BJ (cell line): Measurements from ENCODE around the gene ITGB4. TPM values are rescaled to one million over a fixed set of nuclear protein-coding genes. Genes with fewer than 3 reads are reported as not detected.

ENCODE experiments used
- CTCF ChIA-PET: fragments of 350-600 bp; formaldehyde crosslinking; extraction: SDS; loops from one replicate; lab custom pipeline; 2021; ENCODE audit warnings: antibody characterized with exemption, inconsistent platforms; lab: Yijun Ruan, JAX
- POLR2A ChIA-PET: fragments of 300-600 bp; sonication (Branson Sonifier 250); formaldehyde crosslinking; extraction: SDS; loops from one replicate; lab custom pipeline; 2021; ENCODE audit warnings: antibody characterized with exemption; lab: Charles Lee
- DNase-seq: peaks from one replicate; pipeline ENCODE4 v3.0.0-alpha.2; 2011; ENCODE audit warnings: low read depth
- H3K27me3 ChIP-seq: 2 replicates; pipeline ENCODE4 v1.6.0; 2011; ENCODE audit warnings: low read length; ENCODE audit not compliant: control insufficient read depth, insufficient read depth
- H3K36me3 ChIP-seq: 2 replicates; pipeline ENCODE4 v1.5.1; 2011; ENCODE audit warnings: low read length; ENCODE audit not compliant: control insufficient read depth, insufficient read depth
- H3K4me3 ChIP-seq: 2 replicates; pipeline ENCODE4 v1.5.1; 2011; ENCODE audit warnings: low read depth, mild to moderate bottlenecking, control low read depth, low read length
- CTCF ChIP-seq: IDR thresholded peaks from 2 replicates; pipeline ENCODE4 v1.5.1; 2011; ENCODE audit warnings: low read depth, mild to moderate bottlenecking, control low read depth, inconsistent platforms, low read length, moderate library complexity; ENCODE audit not compliant: insufficient read depth
- polyA plus RNA-seq: library from polyadenylated mRNA; depleted of rRNA; stranded (reverse); fragments of >200 nt; gene quantifications from 2 replicates; pipeline ENCODE4 v1.2.3, GENCODE V29; 2011; rRNA removed

The ITGB4 gene
- polyA plus RNA-seq, 1 experiment = 2.3 TPM

GRCh38 chr17:75806822-75807500 is 85.7 kb downstream of the ITGB4 start:
- Histone ChIP-seq H3K27me3 (no peaks in the 10 kb centered on the region), H3K4me3 (no peak overlapping the region), H3K36me3 (peaks cover 7% of the 10 kb centered on the region; the same call in 1 of the 2 replicates)
- ChIA-PET CTCF (interaction anchor here (1.5 kb wide), 1 partner anchor 23 kb away, joined by 4 read pairs; no protein-coding TSS in a partner anchor), POLR2A (no interaction called here)
- TF ChIP-seq CTCF = no peak
- no peak for DNase-seq

Other genes with a start within 250 kb of the ITGB4 start
- 2.3 and 4.8 TPM in 2 replicates for gene CASKIN2, start 205.9 kb upstream of the ITGB4 start, polyA plus RNA-seq
- 12.8 and 17.9 TPM in 2 replicates for gene TSEN54, start 204.9 kb upstream of the ITGB4 start, polyA plus RNA-seq
- gene LLGL2, start 195.8 kb upstream of the ITGB4 start, polyA plus RNA-seq = 0.97 and 1.6 TPM in 2 replicates
- 0.72 and 1.3 TPM in 2 replicates for gene MYO15B, start 133.7 kb upstream of the ITGB4 start, polyA plus RNA-seq
- gene SMIM5, start 88.0 kb upstream of the ITGB4 start, polyA plus RNA-seq = 0.10 TPM in 1 of 2 replicates, not detected in the other
- gene RECQL5, start 54.3 kb upstream of the ITGB4 start, polyA plus RNA-seq = 8.2 and 14.2 TPM in 2 replicates
- 65.3 and 84.8 TPM in 2 replicates for gene SAP30BP, start 54.1 kb upstream of the ITGB4 start, polyA plus RNA-seq
- gene GALK1, start 43.7 kb downstream of the ITGB4 start, polyA plus RNA-seq = 19.9 and 35.8 TPM in 2 replicates
- 7.2 and 8.5 TPM in 2 replicates for gene UNK, start 63.3 kb downstream of the ITGB4 start, polyA plus RNA-seq
- gene UNC13D, start 122.9 kb downstream of the ITGB4 start, polyA plus RNA-seq = 0.28 and 0.40 TPM in 2 replicates
- 28.5 and 37.0 TPM in 2 replicates for gene WBP2, start 133.9 kb downstream of the ITGB4 start, polyA plus RNA-seq
- gene TRIM47, start 157.1 kb downstream of the ITGB4 start, polyA plus RNA-seq = 2.4 and 3.2 TPM in 2 replicates
- gene TRIM65, start 175.5 kb downstream of the ITGB4 start, polyA plus RNA-seq = 5.5 and 8.6 TPM in 2 replicates
- gene MRPL38, start 183.4 kb downstream of the ITGB4 start, polyA plus RNA-seq = 22.7 and 60.9 TPM in 2 replicates
- 3.4 and 4.8 TPM in 2 replicates for gene FBF1, start 219.6 kb downstream of the ITGB4 start, polyA plus RNA-seq